ENCODE data around the gene RASGRP3.

Gene RASGRP3

GRCh38 chr2:33526921-33527320 is 50.5 kb downstream of the RASGRP3 start:
- no peak overlapping the region for H3K9ac ChIP-seq
- H3K4me1 ChIP-seq (ENCODE audit: low read depth, poor library complexity, severe bottlenecking) = peaks cover 34% of the 10 kb centered on the region
- TF ChIP-seq, protein P1, sequence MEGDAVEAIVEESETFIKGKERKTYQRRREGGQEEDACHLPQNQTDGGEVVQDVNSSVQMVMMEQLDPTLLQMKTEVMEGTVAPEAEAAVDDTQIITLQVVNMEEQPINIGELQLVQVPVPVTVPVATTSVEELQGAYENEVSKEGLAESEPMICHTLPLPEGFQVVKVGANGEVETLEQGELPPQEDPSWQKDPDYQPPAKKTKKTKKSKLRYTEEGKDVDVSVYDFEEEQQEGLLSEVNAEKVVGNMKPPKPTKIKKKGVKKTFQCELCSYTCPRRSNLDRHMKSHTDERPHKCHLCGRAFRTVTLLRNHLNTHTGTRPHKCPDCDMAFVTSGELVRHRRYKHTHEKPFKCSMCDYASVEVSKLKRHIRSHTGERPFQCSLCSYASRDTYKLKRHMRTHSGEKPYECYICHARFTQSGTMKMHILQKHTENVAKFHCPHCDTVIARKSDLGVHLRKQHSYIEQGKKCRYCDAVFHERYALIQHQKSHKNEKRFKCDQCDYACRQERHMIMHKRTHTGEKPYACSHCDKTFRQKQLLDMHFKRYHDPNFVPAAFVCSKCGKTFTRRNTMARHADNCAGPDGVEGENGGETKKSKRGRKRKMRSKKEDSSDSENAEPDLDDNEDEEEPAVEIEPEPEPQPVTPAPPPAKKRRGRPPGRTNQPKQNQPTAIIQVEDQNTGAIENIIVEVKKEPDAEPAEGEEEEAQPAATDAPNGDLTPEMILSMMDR (conservative IDR thresholded peaks at IDR 0.05; ENCODE audit: low read depth, low read length) = no peak
- no peaks in the 10 kb centered on the region for H4K20me1 ChIP-seq (ENCODE audit: insufficient read depth)
- no peak overlapping the region for H3K4me3 ChIP-seq (IDR thresholded peaks at IDR 0.05; ENCODE audit: insufficient read depth, low read depth, low read length)
- no peak overlapping the region for H2AFZ ChIP-seq (ENCODE audit: low read depth)
- H3K79me2 ChIP-seq (ENCODE audit: insufficient read depth, low read depth) = no peaks in the 10 kb centered on the region
- no peak overlapping the region for H3K4me2 ChIP-seq
- H3K27ac ChIP-seq = no peak overlapping the region
- no peaks in the 10 kb centered on the region for H3K36me3 ChIP-seq (ENCODE audit: insufficient read depth)
- no peaks in the 10 kb centered on the region for H3K27me3 ChIP-seq (ENCODE audit: insufficient read depth, low read depth)

GRCh38 chr2:33528441-33528950 is 52.0 kb downstream of the RASGRP3 start:
- H3K4me1 ChIP-seq (ENCODE audit: low read depth, poor library complexity, severe bottlenecking) = peaks cover 34% of the 10 kb centered on the region
- TF ChIP-seq, protein P1 (conservative IDR thresholded peaks at IDR 0.05; ENCODE audit: low read depth, low read length) = no peak
- no peak overlapping the region for H3K9ac ChIP-seq
- H3K36me3 ChIP-seq (ENCODE audit: insufficient read depth) = no peaks in the 10 kb centered on the region
- no peaks in the 10 kb centered on the region for H3K27me3 ChIP-seq (ENCODE audit: insufficient read depth, low read depth)
- H3K4me3 ChIP-seq (IDR thresholded peaks at IDR 0.05; ENCODE audit: insufficient read depth, low read depth, low read length) = no peak overlapping the region
- no peaks in the 10 kb centered on the region for H3K79me2 ChIP-seq (ENCODE audit: insufficient read depth, low read depth)
- H3K27ac ChIP-seq = no peak overlapping the region
- peak overlapping the region; percentile 12; the same call in 1 of the 2 replicates for H3K4me2 ChIP-seq
- no peak overlapping the region for H2AFZ ChIP-seq (ENCODE audit: low read depth)
- H4K20me1 ChIP-seq (ENCODE audit: insufficient read depth) = no peaks in the 10 kb centered on the region

GRCh38 chr2:33529771-33530481 is 53.5 kb downstream of the RASGRP3 start:
- H2AFZ ChIP-seq (ENCODE audit: low read depth) = no peak overlapping the region
- TF ChIP-seq, protein P1 (conservative IDR thresholded peaks at IDR 0.05; ENCODE audit: low read depth, low read length) = no peak
- H3K4me2 ChIP-seq = no peak overlapping the region
- H3K4me1 ChIP-seq (ENCODE audit: low read depth, poor library complexity, severe bottlenecking) = peaks cover 34% of the 10 kb centered on the region
- H3K4me3 ChIP-seq (IDR thresholded peaks at IDR 0.05; ENCODE audit: insufficient read depth, low read depth, low read length) = no peak overlapping the region
- no peaks in the 10 kb centered on the region for H4K20me1 ChIP-seq (ENCODE audit: insufficient read depth)
- H3K79me2 ChIP-seq (ENCODE audit: insufficient read depth, low read depth) = no peaks in the 10 kb centered on the region
- no peaks in the 10 kb centered on the region for H3K36me3 ChIP-seq (ENCODE audit: insufficient read depth)
- no peaks in the 10 kb centered on the region for H3K27me3 ChIP-seq (ENCODE audit: insufficient read depth, low read depth)
- H3K27ac ChIP-seq = no peak overlapping the region
- H3K9ac ChIP-seq = no peak overlapping the region

GRCh38 chr2:33530690-33531548 is 54.5 kb downstream of the RASGRP3 start:
- Histone ChIP-seq H3K4me3 (IDR thresholded peaks at IDR 0.05; ENCODE audit: insufficient read depth, low read depth, low read length) (no peak overlapping the region), H3K27ac (no peak overlapping the region), H3K4me2 (peak overlapping the region; percentile 22), H3K27me3 (ENCODE audit: insufficient read depth, low read depth) (no peaks in the 10 kb centered on the region), H3K79me2 (ENCODE audit: insufficient read depth, low read depth) (no peaks in the 10 kb centered on the region), H3K9ac (no peak overlapping the region), H4K20me1 (ENCODE audit: insufficient read depth) (no peaks in the 10 kb centered on the region), H3K4me1 (ENCODE audit: low read depth, poor library complexity, severe bottlenecking) (peaks cover 34% of the 10 kb centered on the region), H3K36me3 (ENCODE audit: insufficient read depth) (no peaks in the 10 kb centered on the region), H2AFZ (ENCODE audit: low read depth) (no peak overlapping the region)
- TF ChIP-seq, protein P1 (conservative IDR thresholded peaks at IDR 0.05; ENCODE audit: low read depth, low read length) = no peak

All from KMS-11 (cell line).